ENCODE data around the gene STK38L.

STK38L gene

DNA sequence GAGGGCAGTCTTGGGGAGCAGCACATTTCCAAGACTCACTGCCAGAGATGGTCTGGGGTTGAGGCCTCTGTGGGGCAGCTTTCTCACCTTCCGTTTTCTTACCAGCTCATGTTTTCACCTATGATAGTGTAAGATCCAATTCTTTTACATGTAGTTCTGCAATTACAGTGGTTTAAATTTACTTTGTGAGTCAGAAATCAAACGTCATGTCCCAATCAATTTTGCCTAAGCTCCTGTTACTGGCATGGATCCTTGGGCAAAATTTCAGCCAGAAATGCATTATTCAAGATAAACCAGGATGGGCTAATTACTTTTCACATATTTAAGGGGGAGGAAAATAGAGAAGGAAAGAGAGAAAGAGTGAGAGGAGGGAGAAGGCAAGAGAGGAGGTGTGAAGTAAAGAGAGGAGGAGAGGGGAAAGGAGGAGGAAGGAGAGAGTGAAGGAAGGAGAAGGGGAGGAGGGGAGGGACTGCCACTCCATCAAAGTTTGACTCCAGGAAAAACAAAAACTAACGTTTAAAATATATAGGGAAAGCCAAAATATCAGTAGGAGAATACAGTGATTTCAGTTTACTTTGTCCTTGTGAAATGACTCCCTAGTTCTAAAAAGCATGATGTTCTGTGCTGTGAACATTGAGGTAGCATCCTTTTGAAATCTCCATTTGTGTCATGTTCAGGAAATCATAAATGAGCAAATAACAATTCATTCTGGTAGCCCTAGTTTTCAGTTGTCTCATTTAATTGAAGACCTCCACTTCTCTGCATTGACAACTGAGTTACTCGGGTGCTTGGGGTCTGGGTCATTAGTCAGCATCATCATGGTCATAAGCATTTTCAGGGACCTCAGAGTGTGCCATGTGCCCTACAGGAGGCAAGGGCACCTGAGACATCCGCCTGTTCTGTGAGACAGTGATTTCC, 91.5 kb downstream of the STK38L start:
- in situ Hi-C loops (cut with HindIII; ENCODE audit: low sequenced_read_pairs): no loop called here
- H3K4me3 ChIP-seq (ENCODE audit: low read depth, low read length): no peak overlapping the region
- DNase-seq (ENCODE audit: low read depth): no peak
- TF ChIP-seq, protein P1, sequence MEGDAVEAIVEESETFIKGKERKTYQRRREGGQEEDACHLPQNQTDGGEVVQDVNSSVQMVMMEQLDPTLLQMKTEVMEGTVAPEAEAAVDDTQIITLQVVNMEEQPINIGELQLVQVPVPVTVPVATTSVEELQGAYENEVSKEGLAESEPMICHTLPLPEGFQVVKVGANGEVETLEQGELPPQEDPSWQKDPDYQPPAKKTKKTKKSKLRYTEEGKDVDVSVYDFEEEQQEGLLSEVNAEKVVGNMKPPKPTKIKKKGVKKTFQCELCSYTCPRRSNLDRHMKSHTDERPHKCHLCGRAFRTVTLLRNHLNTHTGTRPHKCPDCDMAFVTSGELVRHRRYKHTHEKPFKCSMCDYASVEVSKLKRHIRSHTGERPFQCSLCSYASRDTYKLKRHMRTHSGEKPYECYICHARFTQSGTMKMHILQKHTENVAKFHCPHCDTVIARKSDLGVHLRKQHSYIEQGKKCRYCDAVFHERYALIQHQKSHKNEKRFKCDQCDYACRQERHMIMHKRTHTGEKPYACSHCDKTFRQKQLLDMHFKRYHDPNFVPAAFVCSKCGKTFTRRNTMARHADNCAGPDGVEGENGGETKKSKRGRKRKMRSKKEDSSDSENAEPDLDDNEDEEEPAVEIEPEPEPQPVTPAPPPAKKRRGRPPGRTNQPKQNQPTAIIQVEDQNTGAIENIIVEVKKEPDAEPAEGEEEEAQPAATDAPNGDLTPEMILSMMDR (IDR thresholded peaks at IDR 0.05; ENCODE audit: low read depth, low read length, missing control alignments): no peak

DNA sequence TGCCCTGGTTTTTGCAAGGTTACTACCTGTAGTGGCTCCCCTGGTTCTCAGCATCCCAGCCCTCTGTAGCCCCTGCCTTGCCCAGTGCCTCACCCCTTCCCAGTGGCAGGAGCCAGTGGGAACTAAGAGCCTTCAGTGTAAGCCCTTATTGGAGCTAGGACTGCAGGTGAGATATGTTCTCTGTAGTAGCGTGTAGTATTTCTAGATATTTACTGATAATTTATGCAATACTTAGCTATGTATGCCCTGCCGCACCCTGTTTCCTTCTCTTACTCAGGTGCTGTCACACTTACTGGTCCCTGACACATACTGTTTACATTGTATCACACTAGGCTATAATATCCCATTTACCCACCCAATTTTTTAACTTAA, 92.2 kb downstream of the STK38L start:
- no peak overlapping the region for H3K4me3 ChIP-seq (ENCODE audit: low read depth, low read length)
- DNase-seq (ENCODE audit: low read depth): no peak
- in situ Hi-C loops (cut with HindIII; ENCODE audit: low sequenced_read_pairs): no loop called here
- TF ChIP-seq, protein P1 (IDR thresholded peaks at IDR 0.05; ENCODE audit: low read depth, low read length, missing control alignments): no peak

DNA sequence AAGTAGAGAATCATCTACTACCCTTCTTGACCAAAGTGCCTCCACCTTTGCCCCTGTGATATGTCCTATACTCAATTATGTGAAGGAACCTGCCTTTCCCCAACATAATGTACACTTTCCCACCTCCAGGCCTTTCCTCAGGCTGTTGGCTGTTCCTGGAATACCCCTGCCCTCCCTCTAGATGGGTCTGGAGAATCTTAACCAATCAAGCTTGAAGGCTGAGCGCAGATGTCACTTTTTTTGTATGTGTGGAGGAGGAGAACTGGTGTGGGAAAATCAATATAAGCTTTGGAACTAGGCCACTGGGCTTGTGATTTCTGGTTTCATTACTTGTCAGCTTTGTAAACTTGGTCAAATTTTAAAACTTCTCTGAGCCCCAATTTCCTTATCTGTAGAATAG, 93.3 kb downstream of the STK38L start:
- TF ChIP-seq, protein P1 (IDR thresholded peaks at IDR 0.05; ENCODE audit: low read depth, low read length, missing control alignments): no peak
- DNase-seq (ENCODE audit: low read depth): no peak
- in situ Hi-C loops (cut with HindIII; ENCODE audit: low sequenced_read_pairs): no loop called here
- H3K4me3 ChIP-seq (ENCODE audit: low read depth, low read length): no peak overlapping the region

DNA sequence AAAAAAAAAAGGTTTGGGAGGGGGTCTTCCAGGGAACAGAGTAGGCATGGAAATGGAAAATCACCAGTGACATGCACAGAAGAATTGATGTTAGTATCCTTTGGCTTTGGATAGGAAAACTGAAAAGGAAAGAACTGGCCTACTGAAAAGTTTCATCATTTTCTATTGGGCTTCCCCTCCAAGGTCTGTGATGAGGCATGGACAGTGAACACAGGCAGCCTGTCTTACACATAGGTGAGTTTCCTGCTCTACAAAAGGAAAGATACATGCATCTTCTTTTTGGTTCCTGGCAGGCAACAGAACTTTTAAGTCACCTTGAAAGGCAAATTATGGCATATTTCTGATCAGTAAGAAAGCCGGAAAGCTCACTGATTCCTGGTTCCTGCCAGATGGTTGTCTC, 94.4 kb downstream of the STK38L start:
- TF ChIP-seq, protein P1 (IDR thresholded peaks at IDR 0.05; ENCODE audit: low read depth, low read length, missing control alignments): no peak
- in situ Hi-C loops (cut with HindIII; ENCODE audit: low sequenced_read_pairs): no loop called here

DNA sequence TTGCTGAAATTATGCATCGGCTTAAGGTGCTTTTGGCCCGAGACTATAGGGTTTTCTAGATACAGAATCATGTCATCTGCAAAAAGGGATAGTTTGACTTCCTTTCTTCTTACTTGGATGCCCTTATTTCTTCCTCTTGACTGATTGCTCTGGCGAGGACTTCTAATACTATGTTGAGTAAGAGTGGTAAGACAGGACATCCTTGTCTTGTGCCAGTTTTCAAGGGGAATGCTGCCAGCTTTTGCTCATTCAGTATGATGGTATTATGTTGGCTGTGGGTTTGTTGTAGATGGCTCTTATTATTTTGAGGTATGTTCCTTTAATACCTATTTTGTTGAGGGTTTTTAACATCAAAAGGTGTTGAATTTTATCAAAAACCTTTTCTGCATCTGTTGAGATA, 96.9 kb downstream of the STK38L start:
- TF ChIP-seq, protein P1 (IDR thresholded peaks at IDR 0.05; ENCODE audit: low read depth, low read length, missing control alignments): no peak
- no peak overlapping the region for H3K4me3 ChIP-seq (ENCODE audit: low read depth, low read length)
- in situ Hi-C loops (cut with HindIII; ENCODE audit: low sequenced_read_pairs): no loop called here
- no peak for DNase-seq (ENCODE audit: low read depth)

More for the DNA sequence above, 94.4 kb downstream of the STK38L start:
- DNase-seq (ENCODE audit: low read depth): no peak
- H3K4me3 ChIP-seq (ENCODE audit: low read depth, low read length): no peak overlapping the region

DNA sequence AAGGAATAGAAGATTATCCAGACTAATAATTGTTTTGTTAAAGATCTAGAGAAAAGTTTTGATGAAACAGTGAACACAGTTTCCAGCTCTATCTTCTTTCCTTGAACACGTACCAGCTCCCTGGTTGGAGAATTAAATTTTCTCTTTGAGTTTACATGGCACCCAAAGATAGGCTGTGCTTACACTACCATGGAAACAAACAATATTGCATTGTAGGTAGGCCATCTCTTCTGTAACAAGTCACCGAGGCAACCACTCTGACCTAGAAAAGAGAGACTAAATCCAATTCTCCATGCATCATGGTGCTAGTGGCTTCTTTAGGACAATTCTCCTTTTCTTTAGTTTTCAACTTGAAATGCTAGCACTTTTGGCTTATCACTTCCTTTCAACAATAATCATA, 98.5 kb downstream of the STK38L start:
- DNase-seq (ENCODE audit: low read depth): no peak
- H3K4me3 ChIP-seq (ENCODE audit: low read depth, low read length): no peak overlapping the region
- TF ChIP-seq, protein P1 (IDR thresholded peaks at IDR 0.05; ENCODE audit: low read depth, low read length, missing control alignments): no peak
- in situ Hi-C loops (cut with HindIII; ENCODE audit: low sequenced_read_pairs): no loop called here
